ENCODE data around the gene FOXK1.
"Not testable (repeated sequence)": the region's sequence is repeated elsewhere in the genome, so short reads cannot be mapped to it uniquely, and the experiment has no call there.

FOXK1 gene

DNA sequence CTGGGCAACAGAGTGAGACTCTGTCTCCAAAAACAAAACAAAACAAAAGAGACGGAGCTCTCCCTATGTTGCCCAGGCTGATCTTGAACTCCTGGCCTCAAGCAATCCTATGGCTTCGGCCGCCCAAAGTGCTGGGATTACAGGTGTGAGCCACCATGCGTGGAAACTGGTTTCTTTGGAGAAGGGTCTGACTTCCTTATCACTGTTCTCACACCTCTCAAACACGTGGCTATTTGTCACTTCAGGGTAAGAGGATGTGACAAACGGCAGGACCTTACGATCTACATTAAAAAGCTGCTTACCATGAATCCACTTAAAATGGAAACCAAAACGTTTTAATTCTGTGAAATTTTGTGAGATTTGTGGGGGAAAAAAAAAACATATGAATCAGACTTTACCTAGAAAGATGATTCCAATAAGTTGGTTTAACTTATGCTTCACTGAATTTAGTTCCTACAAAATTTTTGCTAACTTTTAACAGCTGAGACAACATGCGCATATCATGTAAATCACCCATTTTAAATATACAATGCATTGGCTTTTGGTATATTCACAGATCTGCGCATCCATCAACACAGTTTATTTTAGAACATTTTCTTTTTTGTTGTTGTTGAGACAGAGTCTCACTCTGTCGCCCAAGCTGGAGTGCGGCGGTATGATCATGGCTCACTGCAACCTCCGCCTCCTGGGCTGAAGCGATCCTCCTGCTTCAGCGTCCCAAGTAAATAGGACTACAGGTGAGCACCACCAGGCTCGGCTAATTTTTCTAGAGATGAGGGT lies 18.7 kb upstream of the FOXK1 start:
- DNase-seq (ENCODE audit: extremely low spot score) = no peak
- TF ChIP-seq SUZ12 (IDR thresholded peaks at IDR 0.05) = no peak
- no peak for TF ChIP-seq FOXK2 (IDR thresholded peaks at IDR 0.05)
- ChIA-PET POLR2A (interaction anchor here (0.6 to 0.9 kb wide), 2 partner anchors 22 to 75 kb away, joined by 3 to 4 read pairs; no protein-coding TSS in a partner anchor), CTCF (interaction anchor here (0.5 kb wide), 1 partner anchor 21 kb away, joined by 4 read pairs; no protein-coding TSS in a partner anchor)

DNA sequence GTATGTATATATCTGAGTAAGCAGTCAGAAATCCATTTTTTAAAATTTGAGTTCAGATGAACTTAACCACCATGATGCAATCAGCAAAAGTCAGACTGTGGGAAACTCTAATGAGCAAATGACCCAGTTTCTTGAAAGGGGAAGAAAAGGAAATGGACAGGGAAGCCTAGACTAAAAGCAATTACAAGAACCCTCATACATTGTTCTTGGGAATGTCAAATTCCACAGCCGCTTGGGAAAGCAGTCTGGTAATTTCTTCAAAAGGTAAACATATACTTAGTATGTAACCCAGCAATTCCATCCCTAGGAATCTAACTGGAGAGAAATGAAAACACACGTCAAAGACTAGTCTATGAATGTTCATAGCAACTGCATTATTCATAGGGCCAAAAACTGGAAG lies 16.4 kb upstream of the FOXK1 start:
- ChIA-PET CTCF (no interaction called here), POLR2A (no interaction called here)
- TF ChIP-seq BHLHE40 (IDR thresholded peaks at IDR 0.05; ENCODE audit: borderline replicate concordance) = no peak
- TF ChIP-seq ZNF384 (IDR thresholded peaks at IDR 0.05) = no peak
- no peak for TF ChIP-seq CTBP1 (IDR thresholded peaks at IDR 0.05; ENCODE audit: borderline replicate concordance)
- TF ChIP-seq SUZ12 (IDR thresholded peaks at IDR 0.05) = no peak
- no peak for TF ChIP-seq NFRKB (IDR thresholded peaks at IDR 0.05)
- no peak for TF ChIP-seq HDGF (IDR thresholded peaks at IDR 0.05; ENCODE audit: borderline replicate concordance)
- TF ChIP-seq, protein P1, sequence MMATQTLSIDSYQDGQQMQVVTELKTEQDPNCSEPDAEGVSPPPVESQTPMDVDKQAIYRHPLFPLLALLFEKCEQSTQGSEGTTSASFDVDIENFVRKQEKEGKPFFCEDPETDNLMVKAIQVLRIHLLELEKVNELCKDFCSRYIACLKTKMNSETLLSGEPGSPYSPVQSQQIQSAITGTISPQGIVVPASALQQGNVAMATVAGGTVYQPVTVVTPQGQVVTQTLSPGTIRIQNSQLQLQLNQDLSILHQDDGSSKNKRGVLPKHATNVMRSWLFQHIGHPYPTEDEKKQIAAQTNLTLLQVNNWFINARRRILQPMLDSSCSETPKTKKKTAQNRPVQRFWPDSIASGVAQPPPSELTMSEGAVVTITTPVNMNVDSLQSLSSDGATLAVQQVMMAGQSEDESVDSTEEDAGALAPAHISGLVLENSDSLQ (IDR thresholded peaks at IDR 0.05) = no peak
- TF ChIP-seq ELF4 (IDR thresholded peaks at IDR 0.05) = no peak
- TF ChIP-seq FOXM1 (IDR thresholded peaks at IDR 0.05; ENCODE audit: borderline replicate concordance) = no peak
- TF ChIP-seq L3MBTL2 (conservative IDR thresholded peaks at IDR 0.05) = no peak
- no peak for TF ChIP-seq TARDBP (IDR thresholded peaks at IDR 0.05)
- no peak for TF ChIP-seq FOXA1 (IDR thresholded peaks at IDR 0.05)
- no peak for TF ChIP-seq FOXK2 (IDR thresholded peaks at IDR 0.05)
- no peak for TF ChIP-seq LEF1 (IDR thresholded peaks at IDR 0.05; ENCODE audit: borderline replicate concordance)
- TF ChIP-seq ARNT (IDR thresholded peaks at IDR 0.05) = no peak
- DNase-seq (ENCODE audit: extremely low spot score) = no peak

DNA sequence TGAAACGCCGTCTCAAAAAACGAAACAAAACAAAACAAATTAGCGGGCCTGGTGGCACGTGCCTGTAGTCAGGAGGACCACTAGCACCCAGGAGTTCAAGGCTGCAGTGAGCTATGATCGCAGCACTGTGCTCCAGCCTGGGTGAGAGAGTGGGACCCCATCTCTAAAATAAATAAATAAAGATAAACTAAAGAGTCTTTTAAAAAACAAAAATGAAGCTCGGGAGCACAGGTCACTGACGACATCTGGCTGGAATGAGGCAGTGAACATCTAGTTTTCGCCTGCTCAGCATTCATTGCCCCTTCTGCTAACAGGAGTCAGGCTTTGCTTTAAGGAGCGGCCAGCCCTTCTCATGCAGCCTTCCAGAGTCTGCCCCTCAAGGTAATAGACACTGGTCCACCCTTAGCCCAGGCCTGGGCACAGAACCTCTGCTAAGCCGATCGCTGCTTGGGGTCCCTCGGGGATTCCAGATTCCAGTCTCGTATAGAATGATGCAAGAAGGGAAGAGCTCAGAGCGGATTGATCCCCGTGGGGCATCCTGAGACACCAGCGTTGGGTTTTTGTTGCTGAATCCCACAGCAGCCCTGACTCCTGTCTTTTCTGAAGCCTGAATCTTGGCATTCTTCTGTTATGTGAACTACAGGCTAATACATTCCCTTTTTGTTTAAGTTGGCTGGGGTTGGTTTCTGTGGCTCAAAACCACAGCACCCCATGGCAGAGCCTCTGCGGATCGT lies 14.2 kb upstream of the FOXK1 start:
- ChIA-PET CTCF (no interaction called here), POLR2A (interaction anchor here (0.7 to 2.2 kb wide), 3 partner anchors 8 to 27 kb away, joined by 3 to 5 read pairs (median 3); partner anchors contain the start of gene FOXK1)
- TF ChIP-seq L3MBTL2 (conservative IDR thresholded peaks at IDR 0.05) (peak; percentile 54; the same call in 1 of the 2 replicates), TARDBP (IDR thresholded peaks at IDR 0.05) (no peak), LEF1 (IDR thresholded peaks at IDR 0.05; ENCODE audit: borderline replicate concordance) (no peak)
- no peak for DNase-seq (ENCODE audit: extremely low spot score)

DNA sequence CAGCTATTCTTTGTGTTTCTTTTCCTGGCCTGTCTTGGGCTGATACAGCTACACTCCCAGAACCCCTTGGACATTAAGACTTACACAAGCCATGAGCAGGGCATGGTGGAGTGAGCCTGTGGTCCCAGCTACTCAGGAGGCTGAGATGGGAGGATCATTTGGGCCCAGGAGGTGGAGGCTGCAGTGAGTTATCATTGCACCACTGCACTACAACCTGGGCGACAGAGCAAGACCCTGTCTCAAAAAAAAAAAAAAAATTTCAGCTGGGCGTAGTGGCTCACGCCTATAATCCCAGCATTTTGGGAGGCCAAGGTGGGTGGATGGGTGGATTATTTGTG lies 13.6 kb upstream of the FOXK1 start:
- no peak for DNase-seq (ENCODE audit: extremely low spot score)
- POLR2A ChIA-PET = interaction anchor here (0.7 to 2.2 kb wide), 3 partner anchors 9 to 27 kb away, joined by 3 to 5 read pairs (median 3); partner anchors contain the start of gene FOXK1
- no peak for TF ChIP-seq FOXK2 (IDR thresholded peaks at IDR 0.05)
- no peak for TF ChIP-seq L3MBTL2 (conservative IDR thresholded peaks at IDR 0.05)
- CTCF ChIA-PET = no interaction called here

DNA sequence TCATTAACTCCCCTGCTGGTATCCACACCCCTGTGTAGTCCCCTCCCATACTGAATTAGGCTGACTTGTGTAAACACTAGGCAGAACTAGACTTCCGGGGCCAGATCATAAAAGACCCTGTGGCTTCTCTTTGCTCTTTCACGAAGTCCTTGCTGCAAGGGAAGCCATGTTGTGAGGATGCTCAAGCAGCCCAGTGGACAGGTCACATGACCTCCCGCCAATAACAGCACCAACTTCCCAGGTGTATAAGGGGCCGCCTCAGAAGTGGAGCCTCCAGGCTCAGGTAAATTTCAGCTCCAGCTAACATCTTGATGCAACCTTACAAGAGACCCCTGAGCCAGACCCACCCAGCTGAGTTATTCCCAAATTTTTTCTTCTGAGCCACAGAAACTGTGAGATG lies 11.3 kb upstream of the FOXK1 start:
- CTCF ChIA-PET = no interaction called here

DNA sequence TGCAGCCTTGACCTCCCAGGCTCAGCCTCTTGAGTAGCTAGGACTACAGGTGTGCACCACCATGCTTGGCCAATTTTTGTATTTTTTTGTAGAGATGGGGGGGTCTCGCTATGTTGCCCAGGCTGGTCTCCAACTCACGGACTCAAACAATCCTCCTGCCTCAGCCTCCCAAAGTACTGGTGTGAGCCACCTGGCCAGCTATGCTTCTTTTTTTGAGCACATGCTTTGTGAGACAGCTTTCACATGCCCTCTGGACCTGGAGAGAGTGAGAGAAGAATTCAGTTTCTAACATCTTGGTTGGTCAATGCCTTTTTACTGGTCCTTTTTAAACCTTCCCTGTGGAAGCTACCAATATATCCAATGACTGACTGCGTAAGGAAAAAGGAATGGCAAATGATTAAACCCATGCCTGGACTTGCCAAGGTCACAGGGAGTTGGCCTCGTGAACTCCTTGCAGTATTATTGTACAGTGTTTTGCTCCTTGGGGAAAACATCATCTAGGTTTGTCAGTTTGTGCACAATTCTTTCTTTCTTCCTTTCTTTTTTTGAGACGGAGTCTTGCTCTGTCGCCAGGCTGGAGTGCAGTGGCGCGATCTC lies 6.2 kb upstream of the FOXK1 start:
- no peak for DNase-seq (ENCODE audit: extremely low spot score)
- POLR2A ChIA-PET = interaction anchor here (0.6 kb wide), 1 partner anchor 25 kb away, joined by 3 read pairs; no protein-coding TSS in a partner anchor
- TF ChIP-seq TARDBP (IDR thresholded peaks at IDR 0.05) = no peak
- TF ChIP-seq L3MBTL2 (conservative IDR thresholded peaks at IDR 0.05) = no peak
- TF ChIP-seq ARNT (IDR thresholded peaks at IDR 0.05) = no peak
- TF ChIP-seq CTBP1 (IDR thresholded peaks at IDR 0.05; ENCODE audit: borderline replicate concordance) = no peak
- TF ChIP-seq FOXA1 (IDR thresholded peaks at IDR 0.05) = no peak
- TF ChIP-seq, protein P1 (IDR thresholded peaks at IDR 0.05) = no peak
- no peak for TF ChIP-seq SP1 (IDR thresholded peaks at IDR 0.05)
- no peak for TF ChIP-seq BHLHE40 (IDR thresholded peaks at IDR 0.05; ENCODE audit: borderline replicate concordance)
- TF ChIP-seq LEF1 (IDR thresholded peaks at IDR 0.05; ENCODE audit: borderline replicate concordance) = no peak
- no peak for TF ChIP-seq NFRKB (IDR thresholded peaks at IDR 0.05)
- no peak for TF ChIP-seq FOXK2 (IDR thresholded peaks at IDR 0.05)
- TF ChIP-seq FOXM1 (IDR thresholded peaks at IDR 0.05; ENCODE audit: borderline replicate concordance) = no peak
- no peak for TF ChIP-seq HDGF (IDR thresholded peaks at IDR 0.05; ENCODE audit: borderline replicate concordance)
- TF ChIP-seq ZNF384 (IDR thresholded peaks at IDR 0.05) = no peak
- TF ChIP-seq ELF4 (IDR thresholded peaks at IDR 0.05) = no peak
- TF ChIP-seq SUZ12 (IDR thresholded peaks at IDR 0.05) = no peak
- CTCF ChIA-PET = no interaction called here

More for the DNA sequence above, 11.3 kb upstream of the FOXK1 start:
- POLR2A ChIA-PET = no interaction called here
- TF ChIP-seq SUZ12 (IDR thresholded peaks at IDR 0.05) (no peak), L3MBTL2 (conservative IDR thresholded peaks at IDR 0.05) (no peak), FOXK2 (IDR thresholded peaks at IDR 0.05) (no peak), ZNF384 (IDR thresholded peaks at IDR 0.05) (no peak), ELF4 (IDR thresholded peaks at IDR 0.05) (no peak)
- DNase-seq (ENCODE audit: extremely low spot score) = no peak

DNA sequence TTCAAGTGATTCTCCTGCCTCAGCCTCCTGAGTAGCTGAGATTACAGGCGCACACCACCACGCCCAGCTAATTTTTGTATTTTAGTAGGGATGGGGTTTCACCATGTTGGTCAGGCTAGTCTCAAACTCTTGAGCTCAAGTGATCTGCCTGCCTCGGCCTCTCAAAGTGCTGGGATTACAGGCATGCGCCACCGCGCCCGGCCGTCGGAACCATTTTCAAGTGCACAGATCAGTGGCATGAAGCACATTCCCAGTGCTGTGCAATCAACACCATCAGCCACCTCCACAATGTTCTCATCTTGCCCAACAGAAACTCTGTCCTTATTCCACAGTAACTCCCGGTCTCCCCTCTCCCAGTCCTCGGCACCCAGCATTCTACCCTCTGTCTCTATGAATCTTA lies 4.6 kb upstream of the FOXK1 start:
- POLR2A ChIA-PET; CTCF ChIA-PET; DNase-seq (ENCODE audit: extremely low spot score): not testable (repeated sequence)

All from HEK293T (cell line).